Esophagus mucosa (tissue), 1 donor: Measurements from ENCODE around the gene NPFFR2. TPM values are rescaled to one million over a fixed set of nuclear protein-coding genes. Genes with fewer than 3 reads are reported as not detected.
"Not testable (repeated sequence)": the region's sequence is repeated elsewhere in the genome, so short reads cannot be mapped to it uniquely, and the experiment has no call there.

ENCODE experiments used
- ATAC-seq: fragments of 200-7000 bp; cut with Tn5 transposase; one replicate; pipeline ENCODE4 v1.9.1; 2020
- total RNA-seq: library from RNA; stranded (reverse); gene quantifications from one replicate; pipeline ENCODE4 v1.2.4, GENCODE V29; 2023
- donor health status: DM: yes; HTN: yes; CAD: no.

NPFFR2 gene
- total RNA-seq: not detected

GRCh38 chr4:72031868-72032608, at the start of gene NPFFR2:
Gene NPFFR2, plus strand, starts transcription at chr4:72032000. Its CDS starts 96,592 bp downstream, at chr4:72128592.
- no peak for ATAC-seq

DNA sequence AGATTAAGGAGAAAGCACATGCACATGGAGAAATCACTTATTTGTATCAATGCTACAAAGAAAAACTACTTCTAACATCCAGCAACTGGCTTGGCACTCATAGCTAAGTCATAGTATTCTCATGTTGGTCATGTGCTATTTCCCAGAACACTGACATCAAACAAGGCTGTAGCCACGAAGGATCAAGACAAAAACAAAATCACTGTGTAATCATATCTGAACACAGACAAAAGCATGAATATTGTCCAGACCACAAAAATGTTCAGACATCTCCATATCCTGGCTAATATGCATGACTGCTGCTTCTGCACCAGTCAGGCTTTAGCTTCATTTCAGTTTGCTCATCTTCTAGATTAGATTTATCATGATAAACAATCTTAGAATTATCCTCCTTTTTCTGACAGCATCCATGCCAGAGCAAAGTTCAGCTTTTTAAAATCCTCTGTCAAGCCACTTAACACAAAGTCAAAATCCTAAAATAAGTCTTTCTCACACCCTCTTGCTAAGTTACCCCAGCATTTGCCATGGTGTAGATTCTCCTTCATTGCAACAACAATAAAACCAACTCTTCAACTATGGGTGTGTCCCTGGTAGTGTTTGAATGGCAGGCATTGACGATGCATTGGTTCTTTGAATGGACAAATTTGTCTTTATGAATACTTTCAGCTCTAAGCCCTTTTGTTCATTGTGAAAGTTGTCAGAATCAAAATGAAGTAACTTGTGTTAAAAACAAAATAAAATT, 39.1 kb upstream of the NPFFR2 start:
- no peak for ATAC-seq

DNA sequence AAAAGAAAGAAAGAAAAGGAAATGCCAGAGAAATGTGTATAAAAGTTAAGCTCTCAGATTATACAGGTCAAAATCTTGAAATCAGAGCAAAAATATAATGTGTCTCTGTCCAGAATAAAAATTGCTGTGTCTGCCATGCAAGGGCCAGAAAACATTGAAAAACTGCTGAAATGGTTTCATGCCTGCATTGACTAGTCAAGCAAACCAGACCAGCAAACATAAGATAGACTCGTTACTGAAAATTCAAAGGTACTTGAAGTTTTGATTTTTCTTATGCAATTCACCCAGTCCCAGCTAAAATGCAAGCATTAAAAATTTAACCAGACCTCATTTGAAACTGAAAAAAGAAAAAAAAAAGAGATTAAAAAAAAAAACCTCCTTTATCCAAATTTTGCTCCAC, 37.2 kb upstream of the NPFFR2 start:
- no peak for ATAC-seq

DNA sequence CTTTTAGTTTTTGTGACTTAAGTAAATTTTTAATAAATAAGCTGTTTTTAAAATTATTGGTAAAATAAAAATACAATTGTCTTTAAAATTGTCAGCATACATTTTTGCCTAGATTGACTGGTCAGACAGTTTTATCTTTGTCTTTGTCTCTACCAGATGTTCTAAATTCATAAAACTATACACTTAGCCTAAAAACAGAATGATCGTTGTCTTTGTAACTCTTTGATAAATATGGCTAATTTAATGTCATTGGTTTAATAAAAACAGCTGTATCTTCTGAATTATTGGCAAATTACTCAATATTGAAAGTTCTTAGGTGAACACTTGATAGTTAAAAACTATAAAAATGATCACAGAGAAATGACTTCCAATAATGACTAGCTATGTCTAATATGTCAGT, 36.5 kb upstream of the NPFFR2 start:
- ATAC-seq: no peak

GRCh38 chr4:72006586-72006985, 25.2 kb upstream of the NPFFR2 start:
- no peak for ATAC-seq

DNA sequence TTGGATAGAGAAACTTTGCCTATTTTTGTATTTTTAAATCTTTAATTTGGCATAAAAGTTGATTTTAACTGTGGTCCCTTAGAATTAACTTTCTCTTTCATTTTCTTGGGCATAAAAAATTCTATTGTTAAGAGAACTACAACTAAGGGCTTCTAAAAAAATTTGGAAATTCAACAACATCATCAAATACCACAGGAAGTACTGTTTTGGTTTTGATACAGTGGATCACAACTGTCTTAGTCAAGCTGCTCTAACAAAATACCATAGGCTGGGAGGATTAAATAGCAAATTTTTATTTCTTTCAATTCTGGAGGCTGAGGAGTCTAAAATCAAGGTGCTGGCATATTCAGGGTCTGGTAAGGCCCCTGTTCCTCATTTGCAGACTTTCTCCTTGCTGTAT, 19.9 kb upstream of the NPFFR2 start:
- no peak for ATAC-seq

DNA sequence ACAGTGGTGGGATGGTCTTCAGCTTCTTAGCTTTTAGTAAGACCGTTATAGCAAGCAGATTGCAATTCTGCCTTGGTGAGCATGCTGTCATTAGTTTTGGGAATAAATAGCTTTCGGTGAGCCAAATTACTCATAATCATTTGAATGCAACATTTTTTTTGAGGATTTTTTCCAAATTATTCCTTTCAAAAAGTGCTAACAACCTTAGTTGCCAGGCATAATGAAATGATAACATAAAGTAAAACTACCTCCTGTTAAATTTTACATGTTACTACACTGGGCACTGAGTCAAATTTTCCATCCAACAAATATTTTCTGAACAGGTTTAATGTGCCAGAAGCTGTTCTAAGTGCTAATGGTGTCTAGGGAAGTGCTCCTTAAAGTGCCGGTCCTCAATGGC, 15.8 kb upstream of the NPFFR2 start:
- no peak for ATAC-seq

DNA sequence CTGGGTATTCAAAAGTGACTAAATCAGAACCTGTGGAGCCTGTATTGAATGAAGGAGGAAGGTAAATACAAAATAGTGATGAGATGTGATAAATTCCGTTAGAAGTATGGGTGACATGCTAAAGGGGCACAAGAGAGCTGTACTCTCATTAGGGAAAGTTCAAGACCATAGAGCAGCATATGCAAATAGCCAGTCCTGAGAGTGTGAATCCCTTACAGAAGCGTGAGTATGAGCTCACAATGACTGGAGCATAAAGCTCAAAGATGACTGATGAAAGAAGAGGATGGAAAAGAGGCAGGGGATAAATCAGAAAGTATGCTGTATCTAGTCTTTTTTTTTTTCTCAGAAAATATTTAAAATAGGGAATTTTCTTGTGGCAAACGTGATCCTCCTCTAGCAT, 12.1 kb upstream of the NPFFR2 start:
- ATAC-seq: no peak

DNA sequence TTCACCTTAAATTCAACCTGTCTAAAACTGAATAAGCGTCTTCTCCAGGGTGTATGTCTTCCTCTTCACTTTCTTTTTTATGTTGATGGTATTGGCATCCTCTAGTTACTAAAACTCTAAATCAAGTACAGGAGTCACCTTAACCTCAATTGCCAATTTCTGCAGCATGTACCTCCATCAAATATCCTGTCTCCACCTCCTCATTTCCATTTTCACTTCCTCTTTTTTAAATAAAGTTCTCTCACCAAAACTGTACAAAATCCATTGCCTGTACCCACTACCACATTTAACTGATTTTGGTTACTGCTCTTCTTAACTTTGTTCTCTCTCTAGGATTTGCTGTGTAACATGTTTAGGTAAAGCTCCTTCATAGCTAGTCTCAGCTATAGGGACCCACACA, 9.2 kb upstream of the NPFFR2 start:
- no peak for ATAC-seq

DNA sequence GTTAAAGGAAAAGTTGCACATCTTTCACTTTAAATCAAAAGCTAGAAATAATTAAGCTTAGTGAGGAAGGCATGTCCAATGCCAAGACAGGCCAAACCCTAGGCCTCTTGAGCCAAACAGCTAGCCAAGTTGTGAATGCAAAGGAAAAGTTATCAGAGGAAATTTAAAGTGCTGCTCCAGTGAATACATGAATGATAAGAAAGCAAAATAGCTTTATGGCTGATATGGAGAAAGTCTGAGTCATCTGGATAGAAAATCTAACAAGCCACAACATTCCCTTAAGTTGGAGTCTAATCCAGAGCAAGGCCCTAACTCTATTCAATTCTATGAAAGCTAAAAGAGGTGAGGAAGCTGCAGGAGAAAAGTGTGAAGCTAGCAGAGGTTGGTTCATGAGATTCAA, 23.8 kb downstream of the NPFFR2 start:
- no peak for ATAC-seq

DNA sequence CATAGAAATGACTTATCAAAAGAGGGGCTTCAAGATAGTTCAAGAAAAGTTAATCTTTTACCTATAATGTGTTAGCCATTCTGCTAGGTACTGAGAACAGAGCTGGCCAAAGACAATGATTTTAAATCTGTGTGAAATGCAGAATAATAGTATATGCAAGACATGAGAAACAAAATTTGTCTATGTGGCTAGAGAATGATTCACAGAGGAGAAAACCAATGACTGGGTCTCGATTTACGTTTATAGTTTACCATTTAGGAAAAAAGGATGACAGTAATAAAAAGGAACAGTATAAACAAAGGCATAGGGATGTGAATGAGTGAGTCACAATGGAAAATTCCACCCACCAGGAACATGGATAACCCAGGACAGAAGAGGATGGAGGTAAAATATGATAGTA, 31.9 kb downstream of the NPFFR2 start:
- no peak for ATAC-seq

- ATAC-seq: no peak
These were observed 35.3 kb downstream of the NPFFR2 start for GRCh38 chr4:72067051-72067450.

- no peak for ATAC-seq
These were observed 42.0 kb downstream of the NPFFR2 start for GRCh38 chr4:72073816-72074215.

DNA sequence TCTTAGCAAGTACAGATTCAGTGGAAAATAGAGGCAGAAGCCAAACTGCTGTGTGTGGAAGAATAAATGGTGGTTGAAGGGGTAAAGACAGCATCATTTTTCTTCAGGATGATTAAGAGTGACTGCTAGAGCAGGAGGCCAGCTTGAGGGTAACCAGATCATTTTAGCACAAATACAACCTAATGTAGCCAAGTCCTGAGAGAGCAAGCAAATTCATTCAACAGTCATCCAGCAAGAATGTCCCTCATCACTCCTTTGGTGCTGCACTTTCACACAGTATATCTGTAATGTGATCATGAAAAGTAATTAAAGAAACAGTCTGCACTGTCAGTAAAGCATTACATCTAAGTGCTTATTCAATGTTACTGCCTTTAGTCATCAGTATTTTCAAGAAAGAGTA, 44.8 kb downstream of the NPFFR2 start:
- no peak for ATAC-seq

GRCh38 chr4:72077346-72077745, 45.5 kb downstream of the NPFFR2 start:
- no peak for ATAC-seq

DNA sequence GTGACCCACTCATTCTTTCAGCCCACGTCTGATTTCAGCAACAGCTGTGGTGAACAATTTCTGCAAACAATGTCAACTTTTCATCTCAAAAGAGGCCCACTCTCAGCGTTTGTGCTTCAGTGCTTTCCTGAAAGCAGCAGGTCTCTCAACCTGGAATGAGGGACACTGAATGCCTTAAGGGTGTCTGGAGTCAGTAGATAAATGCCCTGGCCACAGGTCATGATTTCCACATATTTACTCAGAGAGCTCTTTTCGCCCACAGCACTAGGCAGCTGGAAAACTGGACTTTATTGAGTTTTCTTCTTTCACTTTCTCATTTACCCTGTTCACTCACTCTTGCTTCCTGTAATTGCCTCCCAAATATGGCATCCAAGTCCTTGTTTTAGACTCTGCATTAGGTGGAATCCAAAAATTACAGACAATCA, 52.8 kb downstream of the NPFFR2 start:
- no peak for ATAC-seq

DNA sequence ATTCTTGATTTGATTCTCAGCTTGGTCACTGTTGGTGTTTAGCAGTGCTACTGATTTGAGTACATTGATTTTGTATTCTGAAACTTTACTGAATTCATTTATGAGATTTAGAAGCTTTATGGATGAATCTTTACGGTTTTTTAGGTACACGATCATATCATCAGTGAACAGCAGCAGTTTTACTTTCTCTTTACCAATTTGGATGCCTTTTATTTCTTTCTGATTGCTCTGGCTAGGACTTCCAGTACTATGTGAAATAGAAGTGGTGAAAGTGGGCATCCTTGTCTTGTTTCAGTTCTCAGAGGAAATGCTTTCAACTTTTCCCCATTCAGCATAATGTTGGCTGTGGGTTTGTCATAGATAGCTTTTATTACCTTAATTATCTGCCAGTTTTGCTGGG, 58.8 kb downstream of the NPFFR2 start:
- ATAC-seq: not testable (repeated sequence)

GRCh38 chr4:72094059-72094797, 62.4 kb downstream of the NPFFR2 start:
- no peak for ATAC-seq

- ATAC-seq: no peak
These were observed 75.7 kb downstream of the NPFFR2 start for GRCh38 chr4:72107456-72107855.

- no peak for ATAC-seq
These were observed 77.6 kb downstream of the NPFFR2 start for GRCh38 chr4:72109364-72109763.

GRCh38 chr4:72109959-72110497, 78.2 kb downstream of the NPFFR2 start:
- no peak for ATAC-seq

- no peak for ATAC-seq
These were observed 79.1 kb downstream of the NPFFR2 start for GRCh38 chr4:72110886-72111285.

GRCh38 chr4:72111863-72112262, 80.1 kb downstream of the NPFFR2 start:
- ATAC-seq: no peak
